Lung (tissue), 12 donors: Measurements from ENCODE around the gene KLRF2. TPM values are rescaled to one million over a fixed set of nuclear protein-coding genes. Genes with fewer than 3 reads are reported as not detected.
"Not testable (repeated sequence)": the region's sequence is repeated elsewhere in the genome, so short reads cannot be mapped to it uniquely, and the experiment has no call there.

Experiments used
- ATAC-seq: fragments of 200-7000 bp; cut with Tn5 transposase; one replicate; pipeline ENCODE4 v1.9.1; 2020; ENCODE audit warnings: moderate number of reproducible peaks; ENCODE audit not compliant: insufficient read depth, low FRiP score
- DNase-seq, 3 donors: peaks; one replicate each; pipeline ENCODE4 v3.0.0-alpha.2; 2013 to 2017
- H3K27ac ChIP-seq, 2 donors: one replicate each; pipeline ENCODE4 v1.5.1; 2013; ENCODE audit warnings: mild to moderate bottlenecking in 2 of 2, moderate library complexity in 2 of 2, control low read depth in 1 of 2, inconsistent platforms in 1 of 2, low read depth in 1 of 2, low read length in 1 of 2
- H3K27me3 ChIP-seq, 3 donors: one replicate each; pipeline ENCODE4 v1.5.1; 2013; ENCODE audit warnings: low read length in 2 of 3; ENCODE audit not compliant: control insufficient read depth in 3 of 3, insufficient read depth in 3 of 3
- H3K36me3 ChIP-seq, 4 donors: one replicate each; pipeline ENCODE4 v1.5.1; 2013; ENCODE audit warnings: low read length in 4 of 4, mild to moderate bottlenecking in 1 of 4, moderate library complexity in 1 of 4; ENCODE audit not compliant: control insufficient read depth in 4 of 4, insufficient read depth in 4 of 4
- H3K4me1 ChIP-seq, 5 donors: one replicate each; pipeline ENCODE4 v1.5.1; 2013; ENCODE audit warnings: low read length in 5 of 5, mild to moderate bottlenecking in 2 of 5, moderate library complexity in 1 of 5; ENCODE audit not compliant: control insufficient read depth in 5 of 5, insufficient read depth in 5 of 5
- H3K4me3 ChIP-seq: one replicate; pipeline ENCODE4 v1.5.1; 2013; ENCODE audit warnings: mild to moderate bottlenecking, control low read depth, moderate library complexity
- H3K9ac ChIP-seq, 2 donors: one replicate each; pipeline ENCODE4 v1.5.1; 2013; ENCODE audit warnings: low read length in 2 of 2, control low read depth in 1 of 2; ENCODE audit not compliant: insufficient read depth in 1 of 2
- H3K9me3 ChIP-seq, 4 donors: one replicate each; pipeline ENCODE4 v1.5.1; 2013; ENCODE audit warnings: low read length in 3 of 4, mild to moderate bottlenecking in 1 of 4, moderate library complexity in 1 of 4; ENCODE audit not compliant: control insufficient read depth in 4 of 4, insufficient read depth in 3 of 4
- WGBS, 2 donors: extraction: QIAGEN DNeasy Blood & Tissue Kit; methylation state at CpG; one replicate each; pipeline ENCODE4 v1.1.7; 2013; 5-methylcytosine and 5-hydroxymethylcytosine counted together
- polyA plus RNA-seq, 2 donors: library from polyadenylated mRNA; stranded (reverse); fragments of 200-250 nt; gene quantifications; one replicate each; pipeline ENCODE4 v1.2.1, GENCODE V29; 2013
- total RNA-seq, 2 donors: library from RNA; depleted of rRNA in 1 of 2; stranded (reverse); fragments of >200 nt in 1 of 2; gene quantifications; one replicate each; pipeline ENCODE4 v1.2.1, GENCODE V29; 2014 to 2021
- TF ChIP-seq, protein P1 (sequence below): IDR thresholded peaks from 2 replicates; pipeline ENCODE4 v1.5.1; 2012; ENCODE audit warnings: mild to moderate bottlenecking; ENCODE audit errors: control extremely low read depth, extremely low read depth
- donor health status: control.
- donor health status: control.
- donor health status: Bipolar disorder and iron deficiency.
- donor health status: healthy.
- donor health status: DM: yes; HTN: yes; CAD: no.

The KLRF2 gene
- total and polyA plus RNA-seq, 4 donors = not detected

GRCh38 chr12:9872742-9873141, 8.5 kb upstream of the KLRF2 start:
- Histone ChIP-seq H3K9me3 (no peaks in the 10 kb centered on the region), H3K27ac (no peak overlapping the region), H3K4me3 (no peak overlapping the region), H3K27me3 (no peaks in the 10 kb centered on the region), H3K9ac (no peak overlapping the region), H3K4me1 (no peaks in the 10 kb centered on the region), H3K36me3 (no peaks in the 10 kb centered on the region)
- TF ChIP-seq, protein P1, sequence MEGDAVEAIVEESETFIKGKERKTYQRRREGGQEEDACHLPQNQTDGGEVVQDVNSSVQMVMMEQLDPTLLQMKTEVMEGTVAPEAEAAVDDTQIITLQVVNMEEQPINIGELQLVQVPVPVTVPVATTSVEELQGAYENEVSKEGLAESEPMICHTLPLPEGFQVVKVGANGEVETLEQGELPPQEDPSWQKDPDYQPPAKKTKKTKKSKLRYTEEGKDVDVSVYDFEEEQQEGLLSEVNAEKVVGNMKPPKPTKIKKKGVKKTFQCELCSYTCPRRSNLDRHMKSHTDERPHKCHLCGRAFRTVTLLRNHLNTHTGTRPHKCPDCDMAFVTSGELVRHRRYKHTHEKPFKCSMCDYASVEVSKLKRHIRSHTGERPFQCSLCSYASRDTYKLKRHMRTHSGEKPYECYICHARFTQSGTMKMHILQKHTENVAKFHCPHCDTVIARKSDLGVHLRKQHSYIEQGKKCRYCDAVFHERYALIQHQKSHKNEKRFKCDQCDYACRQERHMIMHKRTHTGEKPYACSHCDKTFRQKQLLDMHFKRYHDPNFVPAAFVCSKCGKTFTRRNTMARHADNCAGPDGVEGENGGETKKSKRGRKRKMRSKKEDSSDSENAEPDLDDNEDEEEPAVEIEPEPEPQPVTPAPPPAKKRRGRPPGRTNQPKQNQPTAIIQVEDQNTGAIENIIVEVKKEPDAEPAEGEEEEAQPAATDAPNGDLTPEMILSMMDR = no peak
- 88 to 90% methylated on average over 11 of the region's 11 CpGs for WGBS, 2 donors
- ATAC-seq (no peak), DNase-seq (no peak)

DNA sequence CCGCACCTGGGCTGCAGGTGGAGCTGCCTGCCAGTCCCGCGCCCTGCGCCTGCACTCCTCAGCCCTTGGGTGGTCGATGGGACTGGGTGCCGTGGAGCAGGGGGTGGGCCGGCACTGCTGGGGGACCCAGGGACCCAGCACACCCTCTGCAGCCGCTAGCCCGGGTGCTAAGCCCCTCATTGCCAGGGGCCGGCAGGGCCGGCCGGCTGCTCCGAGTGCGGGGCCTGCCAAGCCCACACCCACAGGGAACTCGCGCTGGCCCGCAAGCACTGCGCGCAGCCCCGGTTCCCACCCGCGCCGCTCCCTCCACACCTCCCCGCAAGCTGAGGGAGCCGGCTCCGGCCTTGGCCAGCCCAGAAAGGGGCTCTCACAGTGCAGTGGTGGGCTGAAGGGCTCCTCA, 5.2 kb upstream of the KLRF2 start:
- H3K9ac ChIP-seq, ATAC-seq, H3K4me3 ChIP-seq, H3K27ac ChIP-seq, DNase-seq, H3K9me3 ChIP-seq, H3K36me3 ChIP-seq, H3K4me1 ChIP-seq, H3K27me3 ChIP-seq: not testable (repeated sequence)
- 96% methylated on average over 16 to 26 of the region's 26 CpGs for WGBS, 2 donors

DNA sequence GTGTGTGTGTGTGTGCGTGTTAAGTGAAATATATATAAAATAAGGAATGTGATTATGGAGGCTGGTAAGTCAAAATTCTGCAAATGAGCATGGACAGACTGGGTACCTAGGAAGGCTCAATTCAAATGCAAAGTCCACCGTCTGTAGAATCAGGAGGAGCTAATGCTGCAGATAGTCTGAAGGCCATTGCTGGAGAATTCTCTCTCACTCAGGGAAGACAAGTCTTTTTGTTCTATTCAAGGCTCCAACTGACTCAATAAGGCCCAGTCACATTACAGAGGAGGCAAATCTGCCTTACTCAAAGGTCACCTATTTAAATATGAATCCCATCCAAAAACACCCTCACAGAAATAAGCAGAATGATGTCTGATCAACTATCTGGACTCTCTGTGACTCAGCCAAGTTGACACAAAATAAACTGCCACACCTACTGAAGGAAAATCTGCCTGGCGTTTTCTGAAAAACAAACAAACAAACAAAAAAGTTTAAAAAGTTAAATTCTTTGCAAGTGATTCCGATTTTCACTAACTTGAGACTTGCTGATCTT, 684 bp upstream of the KLRF2 start:
- no peak overlapping the region for H3K9ac ChIP-seq
- ATAC-seq = no peak
- H3K4me1 ChIP-seq = no peaks in the 10 kb centered on the region
- no peaks in the 10 kb centered on the region for H3K9me3 ChIP-seq
- 88 to 92% methylated on average over 4 of the region's 4 CpGs for WGBS, 2 donors
- no peaks in the 10 kb centered on the region for H3K27me3 ChIP-seq
- DNase-seq = no peak
- TF ChIP-seq, protein P1 = no peak
- no peak overlapping the region for H3K27ac ChIP-seq
- no peak overlapping the region for H3K4me3 ChIP-seq
- no peaks in the 10 kb centered on the region for H3K36me3 ChIP-seq

- Histone ChIP-seq H3K4me1 (no peaks in the 10 kb centered on the region), H3K27me3 (peaks cover 0 to 2% (median 0%) of the 10 kb centered on the region in 3 donors), H3K27ac (no peak overlapping the region), H3K9ac (no peak overlapping the region), H3K36me3 (no peaks in the 10 kb centered on the region), H3K4me3 (no peak overlapping the region), H3K9me3 (no peaks in the 10 kb centered on the region)
- WGBS, 2 donors = 92 to 96% methylated on average over 5 of the region's 5 CpGs
- ATAC-seq (no peak), DNase-seq (no peak)
- TF ChIP-seq, protein P1 = no peak
Observed at GRCh38 chr12:9881988-9882387, 699 bp downstream of the KLRF2 start.
